ENCODE data around the gene C1orf159. TPM values are rescaled to one million over a fixed set of nuclear protein-coding genes. Genes with fewer than 3 reads are reported as not detected.

Gene C1orf159
- total RNA-seq, 2 experiments from 2014 or later, result 20.0 to 22.1 TPM

- CTCF ChIA-PET, result no interaction called here
- POLR2A ChIA-PET, result no interaction called here
These were observed 62.9 kb downstream of the C1orf159 start for GRCh38 chr1:1053022-1053421.

GRCh38 chr1:1052003-1052840, 63.7 kb downstream of the C1orf159 start:
- POLR2A ChIA-PET, result no interaction called here

GRCh38 chr1:1051127-1051810, 64.6 kb downstream of the C1orf159 start:
- POLR2A ChIA-PET, result no interaction called here
- CTCF ChIA-PET, result no interaction called here

More at GRCh38 chr1:1052003-1052840, 63.7 kb downstream of the C1orf159 start:
- CTCF ChIA-PET, result no interaction called here

- ChIA-PET CTCF (no interaction called here), POLR2A (no interaction called here)
These were observed 65.3 kb downstream of the C1orf159 start for GRCh38 chr1:1050577-1051052.

- CTCF ChIA-PET, result no interaction called here
- POLR2A ChIA-PET, result no interaction called here
These were observed 66.3 kb downstream of the C1orf159 start for GRCh38 chr1:1049318-1050165.

- ChIA-PET POLR2A (no interaction called here), CTCF (no interaction called here)
These were observed 67.1 kb downstream of the C1orf159 start for GRCh38 chr1:1048765-1049164.

- POLR2A ChIA-PET, result interaction anchor here (0.6 kb wide), 1 partner anchor 196 kb away, joined by 3 read pairs; no protein-coding TSS in a partner anchor
These were observed 67.9 kb downstream of the C1orf159 start for GRCh38 chr1:1047963-1048362.

GRCh38 chr1:1047407-1047806, 68.5 kb downstream of the C1orf159 start:
- ChIA-PET CTCF (interaction anchor here (0.9 to 1.0 kb wide), 2 partner anchors 13 to 14 kb away, joined by 3 to 4 read pairs; no protein-coding TSS in a partner anchor), POLR2A (interaction anchor here (0.6 kb wide), 1 partner anchor 196 kb away, joined by 3 read pairs; no protein-coding TSS in a partner anchor)

More at GRCh38 chr1:1047963-1048362, 67.9 kb downstream of the C1orf159 start:
- CTCF ChIA-PET, result interaction anchor here (0.9 to 1.0 kb wide), 2 partner anchors 12 to 15 kb away, joined by 3 to 4 read pairs; no protein-coding TSS in a partner anchor

- CTCF ChIA-PET, result no interaction called here
- POLR2A ChIA-PET, result no interaction called here
These were observed 69.1 kb downstream of the C1orf159 start for GRCh38 chr1:1046767-1047166.

- CTCF ChIA-PET, result no interaction called here
- POLR2A ChIA-PET, result no interaction called here
These were observed 69.6 kb downstream of the C1orf159 start for GRCh38 chr1:1046243-1046642.

- ChIA-PET POLR2A (no interaction called here), CTCF (interaction anchor here (1.4 kb wide), 1 partner anchor 15 kb away, joined by 4 read pairs; no protein-coding TSS in a partner anchor)
These were observed 70.8 kb downstream of the C1orf159 start for GRCh38 chr1:1045129-1045528.

- CTCF ChIA-PET, result interaction anchor here (1.4 kb wide), 1 partner anchor 16 kb away, joined by 4 read pairs; no protein-coding TSS in a partner anchor
These were observed 71.3 kb downstream of the C1orf159 start for GRCh38 chr1:1044455-1045078.

GRCh38 chr1:1043921-1044320, 72.0 kb downstream of the C1orf159 start:
- POLR2A ChIA-PET, result no interaction called here
- CTCF ChIA-PET, result interaction anchor here (0.7 kb wide), 1 partner anchor 46 kb away, joined by 3 read pairs; no protein-coding TSS in a partner anchor

More at GRCh38 chr1:1044455-1045078, 71.3 kb downstream of the C1orf159 start:
- POLR2A ChIA-PET, result no interaction called here

- ChIA-PET POLR2A (no interaction called here), CTCF (interaction anchor here (0.7 kb wide), 1 partner anchor 45 kb away, joined by 3 read pairs; no protein-coding TSS in a partner anchor)
These were observed 72.5 kb downstream of the C1orf159 start for GRCh38 chr1:1043411-1043810.

- ChIA-PET POLR2A (no interaction called here), CTCF (no interaction called here)
These were observed 73.1 kb downstream of the C1orf159 start for GRCh38 chr1:1042835-1043234.

- POLR2A ChIA-PET, result interaction anchor here (2.8 kb wide), 1 partner anchor 22 kb away, joined by 18 read pairs; no protein-coding TSS in a partner anchor
- CTCF ChIA-PET, result interaction anchor here (2.2 to 4.0 kb wide), 2 partner anchors 21 to 23 kb away, joined by 6 to 32 read pairs; no protein-coding TSS in a partner anchor
These were observed 74.0 kb downstream of the C1orf159 start for GRCh38 chr1:1041873-1042272.

- ChIA-PET CTCF (interaction anchor here (2.2 to 4.0 kb wide), 4 partner anchors 22 to 28 kb away, joined by 6 to 32 read pairs (median 8); partner anchors contain the start of gene ISG15), POLR2A (interaction anchor here (2.8 kb wide), 1 partner anchor 23 kb away, joined by 18 read pairs; no protein-coding TSS in a partner anchor)
These were observed 74.8 kb downstream of the C1orf159 start for GRCh38 chr1:1041092-1041523.
